NCI-H82 treated with DMSO at 0.1 percent for 48 hours (cell line): ENCODE data around the gene KCNN4.
"Not testable (repeated sequence)": the region's sequence is repeated elsewhere in the genome, so short reads cannot be mapped to it uniquely, and the experiment has no call there.

Experiments used
- DNase-seq: peaks from one replicate; lab custom pipeline; 2025; ENCODE audit not compliant: unreplicated experiment; lab: John Stamatoyannopoulos, UW

Gene KCNN4

DNA sequence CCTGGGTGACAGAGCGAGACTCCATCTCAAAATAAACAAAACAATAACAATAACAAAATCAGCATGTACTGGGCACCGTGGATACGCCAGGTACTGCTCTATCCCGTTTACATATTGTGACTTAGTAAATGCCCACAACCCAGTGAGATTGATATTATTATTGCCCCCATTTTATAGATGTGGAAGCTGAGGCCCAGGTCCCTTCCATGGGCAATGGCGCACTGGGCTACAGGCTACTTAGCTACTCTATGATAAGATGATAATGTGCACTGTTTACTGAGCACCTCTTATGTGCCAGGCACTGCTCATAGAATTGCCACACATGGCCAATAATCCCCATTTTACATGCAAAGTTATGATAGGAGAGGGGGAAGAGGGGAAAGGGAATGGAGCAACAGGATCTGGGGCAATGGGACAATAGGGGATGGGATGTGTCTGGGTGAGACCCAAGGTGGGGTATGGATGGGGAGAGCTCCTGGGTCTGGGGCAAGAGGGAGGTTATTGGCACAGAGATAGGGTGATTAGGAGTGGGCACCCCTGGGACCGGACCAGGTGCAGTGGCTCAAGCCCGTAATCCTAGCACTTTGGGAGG, 5.4 kb downstream of the KCNN4 start:
- no peak for DNase-seq

DNA sequence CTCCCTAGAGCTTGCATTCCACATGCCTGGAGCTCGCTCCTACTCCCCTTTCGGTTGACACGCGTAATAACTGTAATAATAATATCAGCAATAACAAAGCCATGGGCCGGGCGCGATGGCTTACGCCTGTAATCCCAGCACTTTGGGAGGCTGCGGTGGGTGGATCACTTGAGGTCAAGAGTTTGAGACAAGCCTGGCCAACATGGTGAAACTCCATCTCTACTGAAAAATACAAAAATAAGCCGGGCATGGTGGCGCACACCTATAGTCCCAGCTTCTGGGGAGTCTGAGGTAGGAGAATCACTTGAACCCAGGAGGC, 5.9 kb downstream of the KCNN4 start:
- DNase-seq, result not testable (repeated sequence)

GRCh38 chr19:43774103-43774939, 6.5 kb downstream of the KCNN4 start:
- no peak for DNase-seq

DNA sequence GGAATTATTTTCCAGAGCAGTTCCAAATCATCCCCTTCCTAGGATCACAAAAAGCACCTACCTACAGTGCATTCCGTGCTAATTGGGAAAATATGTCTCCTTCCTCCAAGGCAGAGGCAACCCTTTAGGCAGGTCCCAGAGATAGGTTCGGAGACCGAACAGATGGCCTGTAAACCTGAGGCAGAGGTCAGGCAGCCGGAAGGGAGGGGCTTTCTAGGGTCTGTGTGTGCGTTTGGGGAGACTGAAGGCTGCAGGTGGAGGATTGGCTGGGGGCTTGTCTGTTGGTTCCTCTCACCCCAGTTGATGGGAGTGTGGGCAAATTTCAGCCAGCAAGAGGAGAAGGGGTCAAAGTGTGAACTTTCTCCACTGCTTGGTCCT, 7.1 kb downstream of the KCNN4 start:
- DNase-seq, result no peak

- no peak for DNase-seq
These were observed 11.5 kb downstream of the KCNN4 start for GRCh38 chr19:43769256-43769655.

GRCh38 chr19:43768273-43769050, 12.3 kb downstream of the KCNN4 start:
- DNase-seq, result no peak

GRCh38 chr19:43767818-43768217, 13.0 kb downstream of the KCNN4 start:
- DNase-seq, result no peak

DNA sequence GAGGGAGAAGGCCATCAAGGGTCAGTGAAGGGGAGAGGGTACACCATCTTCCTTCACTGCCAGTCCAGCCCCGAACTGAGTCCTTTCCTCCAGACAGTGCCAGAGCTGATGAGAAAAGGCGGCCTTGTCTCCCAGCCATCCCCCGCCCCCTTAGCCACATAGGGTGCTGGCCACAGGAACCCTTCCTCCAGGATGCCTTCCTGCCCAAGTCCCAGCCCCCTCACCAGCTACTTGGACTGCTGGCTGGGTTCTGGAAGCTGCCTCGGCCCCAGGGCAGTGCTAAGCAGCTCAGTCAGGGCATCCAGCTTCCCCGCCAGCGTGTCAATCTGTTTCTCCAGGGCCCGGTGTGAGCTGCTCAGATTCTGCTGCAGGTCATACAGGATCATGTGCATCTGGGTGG, 13.5 kb downstream of the KCNN4 start:
- DNase-seq, result no peak

DNA sequence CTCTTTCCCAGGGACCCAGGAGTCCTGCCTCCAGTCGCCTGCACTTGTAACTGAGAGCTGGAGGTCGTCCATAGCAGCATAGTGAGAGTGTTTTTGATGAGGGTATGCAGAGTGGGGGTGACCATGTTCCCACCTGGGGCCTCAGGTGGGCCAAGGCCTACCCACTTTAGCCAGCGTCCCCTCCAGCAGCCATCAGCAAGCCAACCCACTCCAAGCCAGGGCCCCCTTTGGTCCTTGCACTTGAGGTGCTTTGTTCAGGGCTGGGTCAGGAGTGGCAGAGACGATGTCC, 14.1 kb downstream of the KCNN4 start:
- no peak for DNase-seq

GRCh38 chr19:43765109-43765876, 15.5 kb downstream of the KCNN4 start:
- no peak for DNase-seq

DNA sequence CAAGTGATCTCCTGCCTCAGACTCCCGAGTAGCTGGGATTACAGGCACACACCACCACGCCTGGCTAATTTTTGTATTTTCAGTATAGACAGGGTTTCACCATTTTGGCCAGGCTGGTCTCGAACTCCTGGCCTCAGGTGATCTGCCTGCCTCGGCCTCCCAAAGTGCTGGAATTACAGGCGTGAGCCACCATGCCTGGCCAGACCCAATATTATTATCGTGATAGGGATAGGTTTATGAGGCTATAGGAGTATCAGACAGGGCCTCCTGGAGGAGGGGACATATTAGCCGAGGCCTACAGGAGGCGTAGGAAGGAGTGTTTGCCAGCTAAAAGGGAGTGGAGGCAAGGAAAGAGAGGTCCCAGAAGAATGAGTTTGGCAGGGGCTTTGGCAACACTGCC, 16.1 kb downstream of the KCNN4 start:
- not testable (repeated sequence) for DNase-seq

- no peak for DNase-seq
These were observed 17.3 kb downstream of the KCNN4 start for GRCh38 chr19:43763473-43763939.

DNA sequence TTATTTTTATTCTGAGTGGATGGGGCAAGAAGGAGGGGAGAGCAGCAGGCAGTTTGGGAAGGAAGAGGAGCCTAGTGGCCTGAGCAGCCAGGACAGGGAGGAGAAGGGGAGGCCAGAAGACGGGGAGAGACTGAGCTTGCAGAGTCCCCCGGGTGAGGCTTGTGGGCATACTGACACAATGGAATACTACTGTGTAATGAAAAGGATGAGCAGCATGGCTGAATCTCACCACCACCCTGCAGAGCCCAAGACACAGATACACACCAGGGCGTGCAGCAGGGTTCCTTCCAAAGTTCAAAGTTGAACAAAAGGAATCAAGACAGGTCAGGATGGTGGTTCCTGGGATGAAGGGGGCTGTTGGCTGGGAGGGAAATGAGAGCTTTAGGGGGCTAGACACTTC, 18.0 kb downstream of the KCNN4 start:
- DNase-seq, result no peak

GRCh38 chr19:43760941-43761340, 19.8 kb downstream of the KCNN4 start:
- no peak for DNase-seq

DNA sequence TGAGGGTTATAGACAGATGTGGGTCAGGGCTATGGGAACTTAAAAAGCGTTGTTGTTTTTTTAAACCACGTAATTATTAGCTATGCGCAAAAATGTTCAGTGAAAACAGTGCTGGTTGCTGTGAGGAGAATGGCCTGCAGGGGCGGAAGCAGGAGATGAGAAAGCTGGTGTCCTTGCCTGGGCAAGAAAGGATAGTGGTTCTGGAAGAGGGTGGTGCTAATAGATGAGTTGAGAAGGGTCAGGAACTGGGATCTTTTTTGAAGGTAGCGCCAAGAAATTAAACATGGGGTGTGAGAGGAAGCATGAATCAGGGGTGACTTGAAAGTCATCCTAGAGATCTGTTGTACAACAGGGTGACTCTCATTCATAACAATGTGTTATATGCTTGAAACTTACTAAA, 21.3 kb downstream of the KCNN4 start:
- DNase-seq, result no peak

GRCh38 chr19:43755256-43755801, 25.4 kb downstream of the KCNN4 start:
- DNase-seq, result peak; percentile 65

DNA sequence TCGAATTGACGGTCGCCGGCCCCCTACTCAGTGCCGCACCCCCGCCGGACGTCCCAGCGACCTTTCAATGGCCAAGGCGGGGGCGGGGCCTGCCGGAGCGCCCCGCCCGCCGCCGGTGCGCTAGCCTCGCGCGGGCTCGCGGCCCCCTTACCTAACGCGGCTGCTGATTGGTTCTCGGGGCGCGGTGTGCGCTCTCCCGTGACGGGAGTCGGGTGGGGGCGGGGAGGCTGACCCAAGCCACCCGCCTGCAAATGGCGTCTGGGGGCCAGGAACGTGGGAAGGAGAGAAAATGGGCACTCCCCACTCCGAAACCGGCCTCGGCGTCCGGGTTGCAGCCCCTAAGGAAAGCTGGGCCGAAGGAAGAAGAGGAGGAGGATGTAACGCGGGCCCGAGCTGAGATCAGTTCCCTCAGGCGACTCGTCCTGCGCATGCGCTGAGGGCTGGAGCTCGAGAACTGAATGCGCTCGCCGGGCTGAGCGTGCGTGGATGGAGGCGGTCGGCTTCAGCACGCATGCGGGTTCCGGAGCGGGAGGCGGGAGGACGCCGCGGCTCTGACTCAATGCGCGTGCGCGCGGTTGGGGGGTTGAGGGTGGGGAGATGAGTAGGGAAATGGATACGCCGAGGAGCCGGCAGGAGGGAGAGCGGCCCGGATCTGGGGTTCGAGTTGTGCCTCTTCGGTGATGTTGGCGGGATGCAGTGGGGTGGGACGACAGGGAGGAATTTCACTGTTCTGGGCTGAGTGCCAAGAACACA, 26.1 kb downstream of the KCNN4 start, which contains the start of gene SMG9:
SMG9 (minus strand) TSS at position 460 of the 753 bp plus-strand sequence. CDS start 4,221 bp downstream, outside the sequence.
- DNase-seq, result peak; percentile 91

GRCh38 chr19:43754253-43754502, 26.6 kb downstream of the KCNN4 start:
- no peak for DNase-seq

DNA sequence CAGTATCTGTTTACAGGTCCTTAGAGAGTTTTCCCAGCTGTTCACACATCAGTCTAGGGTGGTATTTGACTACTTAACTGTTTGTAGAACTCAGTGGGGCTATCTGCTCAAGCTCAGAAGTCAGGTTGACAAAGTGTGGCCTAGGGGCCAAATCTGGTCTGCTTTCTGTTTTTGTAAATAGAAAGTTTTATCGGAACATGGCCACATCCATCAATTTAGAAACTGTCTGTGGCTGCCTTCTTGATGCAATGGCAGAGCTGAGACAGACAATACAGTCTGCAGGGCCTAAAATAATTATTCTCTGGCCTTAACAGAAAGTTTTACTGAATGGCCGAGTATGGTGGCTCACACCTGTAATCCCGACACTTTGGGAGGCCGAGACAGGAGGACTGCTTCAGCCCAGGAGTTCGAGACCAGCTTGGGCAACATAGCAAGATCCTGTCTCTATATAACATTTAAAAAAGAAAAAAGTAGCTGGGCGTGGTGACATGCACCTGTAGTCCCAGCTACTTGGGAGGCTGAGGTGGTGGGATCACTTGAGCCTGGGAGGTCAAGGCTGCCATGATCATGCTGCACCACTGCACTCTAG, 28.4 kb downstream of the KCNN4 start:
- no peak for DNase-seq
